CD4-positive, alpha-beta T cell treated with Interleukin-15 for 4 hours (primary cell): Measurements from ENCODE around the gene METTL9.
"Not testable (repeated sequence)": the region's sequence is repeated elsewhere in the genome, so short reads cannot be mapped to it uniquely, and the experiment has no call there.

Experiments
- DNase-seq: peaks from one replicate; pipeline ENCODE4 v3.0.0-alpha.2; 2020; ENCODE audit warnings: low spot score

Gene METTL9

GRCh38 chr16:21637032-21637968 lies 37.9 kb downstream of the METTL9 start:
- DNase-seq, result no peak

GRCh38 chr16:21638573-21638975 lies 39.2 kb downstream of the METTL9 start:
- peak; percentile 48 for DNase-seq

- no peak for DNase-seq
Measured at GRCh38 chr16:21639493-21639892, 40.1 kb downstream of the METTL9 start.

GRCh38 chr16:21641916-21642315 lies 42.5 kb downstream of the METTL9 start:
- no peak for DNase-seq

- DNase-seq, result no peak
Measured at GRCh38 chr16:21642861-21643260, 43.5 kb downstream of the METTL9 start.

GRCh38 chr16:21643785-21644184 lies 44.4 kb downstream of the METTL9 start:
- DNase-seq, result no peak

- no peak for DNase-seq
Measured at GRCh38 chr16:21644674-21645073, 45.3 kb downstream of the METTL9 start.

GRCh38 chr16:21645261-21645721 lies 45.9 kb downstream of the METTL9 start:
- DNase-seq, result peak; percentile 55

GRCh38 chr16:21646091-21646490 lies 46.7 kb downstream of the METTL9 start:
- DNase-seq, result no peak

GRCh38 chr16:21646721-21647561 lies 47.6 kb downstream of the METTL9 start:
- DNase-seq, result peak; percentile 88

- no peak for DNase-seq
Measured at GRCh38 chr16:21647562-21648164, 48.3 kb downstream of the METTL9 start.

- DNase-seq, result not testable (repeated sequence)
Measured at GRCh38 chr16:21649826-21650406, 50.5 kb downstream of the METTL9 start.

GRCh38 chr16:21650521-21650920 lies 51.1 kb downstream of the METTL9 start:
- DNase-seq, result no peak

GRCh38 chr16:21651515-21651914 lies 52.1 kb downstream of the METTL9 start:
- DNase-seq, result no peak

- DNase-seq, result no peak
Measured at GRCh38 chr16:21652453-21652852, 53.1 kb downstream of the METTL9 start, which contains the start of gene IGSF6. Gene IGSF6 (minus strand): TSS chr16:21652608. CDS start chr16:21652598, 10 bp downstream.

- DNase-seq, result no peak
Measured at GRCh38 chr16:21653571-21653970, 54.2 kb downstream of the METTL9 start.

GRCh38 chr16:21654466-21654865 lies 55.1 kb downstream of the METTL9 start:
- DNase-seq, result no peak

- DNase-seq, result no peak
Measured at GRCh38 chr16:21654881-21655280, 55.5 kb downstream of the METTL9 start.

- DNase-seq, result peak; percentile 73
Measured at GRCh38 chr16:21656795-21657768, 57.7 kb downstream of the METTL9 start.

GRCh38 chr16:21659124-21659523 lies 59.7 kb downstream of the METTL9 start:
- no peak for DNase-seq
